Sigmoid colon (tissue), 4 donors: Measurements from ENCODE around the gene NOS3.

Experiments used
- CTCF ChIP-seq, 4 experiments: fragments of 450-650 bp in 3 of 4; fragments of 200-600 bp in 1 of 4; IDR thresholded peaks; one replicate each; pipeline ENCODE4 v1.5.1; 2016 to 2019; ENCODE audit warnings: antibody characterized with exemption in 4 of 4, mild to moderate bottlenecking in 3 of 4, moderate library complexity in 2 of 4
- EP300 ChIP-seq, 4 donors: sonication (generic); formaldehyde crosslinking; IDR thresholded peaks; one replicate each; pipeline ENCODE4 v1.6.1; 2017; ENCODE audit warnings: antibody characterized with exemption in 4 of 4
- POLR2AphosphoS5 ChIP-seq, 4 donors: sonication (generic); formaldehyde crosslinking; IDR thresholded peaks; one replicate each; pipeline ENCODE4 v1.6.1; 2017; ENCODE audit warnings: antibody characterized with exemption in 4 of 4

- peak in 3 of 4 experiments; percentile 11 to 34 (median 17) for TF ChIP-seq CTCF (IDR thresholded peaks at IDR 0.05)
- TF ChIP-seq EP300 (IDR thresholded peaks at IDR 0.05) = peak in 2 of 4 donors; percentile 61 to 68
- TF ChIP-seq POLR2AphosphoS5 (IDR thresholded peaks at IDR 0.05) = peak; percentile 64 to 93 (median 89)
These were observed 26.2 kb upstream of the NOS3 start for GRCh38 chr7:150964593-150965111.
